Epithelial cell of proximal tubule (primary cell): ENCODE measurements around the gene FBXW11. TPM values are rescaled to one million over a fixed set of nuclear protein-coding genes. Genes with fewer than 3 reads are reported as not detected.

Experiments
- DNase-seq: peaks from one replicate; pipeline ENCODE4 v3.0.0-alpha.2; 2011; ENCODE audit warnings: low read depth
- H3K4me3 ChIP-seq: 2 replicates; pipeline ENCODE4 v1.5.1; 2011; ENCODE audit warnings: low read depth, mild to moderate bottlenecking, low read length
- total RNA-seq: library from RNA; depleted of rRNA; stranded (reverse); fragments of >200 nt; gene quantifications from 2 replicates; pipeline ENCODE4 v1.2.3, GENCODE V29; 2015
- TF ChIP-seq, protein P1 (sequence below): conservative IDR thresholded peaks from 2 replicates; pipeline ENCODE4 v1.5.1; 2012; ENCODE audit warnings: low read depth, mild to moderate bottlenecking, low read length

Gene FBXW11
- total RNA-seq, 1 donor from 2014 or later, result 42.8 TPM

DNA sequence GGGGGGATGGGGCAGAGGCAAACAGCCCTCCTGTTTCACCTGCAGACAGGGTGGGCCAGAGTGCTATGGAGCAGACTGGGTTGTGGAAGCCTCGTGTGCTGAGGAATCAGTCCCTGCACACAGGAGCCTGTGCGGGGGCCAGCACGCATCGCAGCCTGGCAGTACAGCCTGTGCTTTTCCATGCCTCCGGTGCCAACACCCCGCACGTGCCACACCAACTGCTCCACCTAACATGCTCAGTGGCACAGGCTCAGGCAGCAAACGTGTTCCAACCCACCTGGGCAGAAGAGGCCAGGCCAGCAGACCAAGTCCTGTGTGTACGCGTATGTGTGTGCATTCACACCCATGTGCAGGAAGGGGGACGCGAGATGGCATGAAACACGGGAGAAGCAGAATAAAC lies 37.4 kb upstream of the FBXW11 start:
- TF ChIP-seq, protein P1, sequence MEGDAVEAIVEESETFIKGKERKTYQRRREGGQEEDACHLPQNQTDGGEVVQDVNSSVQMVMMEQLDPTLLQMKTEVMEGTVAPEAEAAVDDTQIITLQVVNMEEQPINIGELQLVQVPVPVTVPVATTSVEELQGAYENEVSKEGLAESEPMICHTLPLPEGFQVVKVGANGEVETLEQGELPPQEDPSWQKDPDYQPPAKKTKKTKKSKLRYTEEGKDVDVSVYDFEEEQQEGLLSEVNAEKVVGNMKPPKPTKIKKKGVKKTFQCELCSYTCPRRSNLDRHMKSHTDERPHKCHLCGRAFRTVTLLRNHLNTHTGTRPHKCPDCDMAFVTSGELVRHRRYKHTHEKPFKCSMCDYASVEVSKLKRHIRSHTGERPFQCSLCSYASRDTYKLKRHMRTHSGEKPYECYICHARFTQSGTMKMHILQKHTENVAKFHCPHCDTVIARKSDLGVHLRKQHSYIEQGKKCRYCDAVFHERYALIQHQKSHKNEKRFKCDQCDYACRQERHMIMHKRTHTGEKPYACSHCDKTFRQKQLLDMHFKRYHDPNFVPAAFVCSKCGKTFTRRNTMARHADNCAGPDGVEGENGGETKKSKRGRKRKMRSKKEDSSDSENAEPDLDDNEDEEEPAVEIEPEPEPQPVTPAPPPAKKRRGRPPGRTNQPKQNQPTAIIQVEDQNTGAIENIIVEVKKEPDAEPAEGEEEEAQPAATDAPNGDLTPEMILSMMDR, result no peak
- H3K4me3 ChIP-seq, result no peak overlapping the region

DNA sequence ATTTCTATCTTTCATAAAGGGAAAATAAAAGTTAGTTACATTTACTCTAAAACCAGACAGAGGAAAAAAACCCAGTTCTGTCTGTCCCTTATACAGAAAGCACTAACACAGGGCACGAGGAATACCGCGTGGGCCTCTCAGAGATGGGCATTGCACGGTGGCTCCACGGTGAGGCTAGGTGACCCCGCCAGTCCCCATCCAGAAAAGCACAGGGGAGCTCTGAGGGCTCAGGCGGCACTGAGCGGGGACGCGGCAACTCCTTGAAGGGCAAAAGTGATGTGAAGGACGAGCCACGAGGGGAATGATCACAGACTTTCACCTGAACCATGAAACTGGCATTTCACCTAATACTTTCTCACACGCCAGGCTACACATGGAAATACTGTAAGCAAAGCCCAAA lies 35.7 kb upstream of the FBXW11 start:
- TF ChIP-seq, protein P1, result no peak
- DNase-seq, result no peak
- no peak overlapping the region for H3K4me3 ChIP-seq

More for the DNA sequence above, 37.4 kb upstream of the FBXW11 start:
- no peak for DNase-seq

DNA sequence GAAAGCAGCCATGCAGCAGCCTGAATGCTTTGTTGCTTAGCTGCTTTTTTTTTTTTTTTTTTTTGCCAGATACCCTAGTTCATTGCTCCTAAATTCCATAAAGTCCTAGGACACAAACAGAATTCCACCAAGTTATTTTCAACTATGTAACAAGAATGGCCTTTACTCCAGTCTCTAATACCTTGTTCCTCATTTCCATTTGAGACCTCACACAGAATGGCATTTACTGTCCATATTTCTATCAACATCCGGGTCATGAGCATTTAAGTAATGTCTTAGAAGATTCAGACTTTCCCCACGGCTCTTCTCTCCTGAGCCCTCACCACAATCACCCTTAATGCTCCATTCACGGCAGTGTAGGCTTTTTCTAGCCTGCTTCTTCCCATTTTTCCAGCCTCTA lies 31.7 kb upstream of the FBXW11 start:
- TF ChIP-seq, protein P1, result no peak
- DNase-seq, result no peak
- no peak overlapping the region for H3K4me3 ChIP-seq

DNA sequence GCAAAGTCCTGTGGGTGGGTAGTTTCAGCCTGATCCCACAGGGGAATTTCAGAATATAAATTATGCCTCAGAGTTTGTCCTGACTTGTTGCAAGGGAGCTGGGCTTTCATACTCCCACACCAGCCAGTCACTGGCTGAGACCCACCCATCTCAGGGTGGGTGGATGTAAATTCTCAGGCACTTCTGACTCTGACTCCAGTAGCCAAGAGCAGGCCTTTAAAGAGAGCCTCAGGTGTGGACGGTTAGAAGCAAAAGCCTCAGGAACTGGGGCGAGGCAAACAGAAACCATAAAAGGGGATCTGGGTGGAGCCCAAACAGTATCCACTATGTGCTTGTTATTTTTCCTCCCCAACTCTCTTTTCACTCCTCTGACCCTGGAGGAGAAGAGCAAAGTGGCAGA lies 28.6 kb upstream of the FBXW11 start:
- DNase-seq, result no peak
- TF ChIP-seq, protein P1, result no peak
- H3K4me3 ChIP-seq, result no peak overlapping the region

DNA sequence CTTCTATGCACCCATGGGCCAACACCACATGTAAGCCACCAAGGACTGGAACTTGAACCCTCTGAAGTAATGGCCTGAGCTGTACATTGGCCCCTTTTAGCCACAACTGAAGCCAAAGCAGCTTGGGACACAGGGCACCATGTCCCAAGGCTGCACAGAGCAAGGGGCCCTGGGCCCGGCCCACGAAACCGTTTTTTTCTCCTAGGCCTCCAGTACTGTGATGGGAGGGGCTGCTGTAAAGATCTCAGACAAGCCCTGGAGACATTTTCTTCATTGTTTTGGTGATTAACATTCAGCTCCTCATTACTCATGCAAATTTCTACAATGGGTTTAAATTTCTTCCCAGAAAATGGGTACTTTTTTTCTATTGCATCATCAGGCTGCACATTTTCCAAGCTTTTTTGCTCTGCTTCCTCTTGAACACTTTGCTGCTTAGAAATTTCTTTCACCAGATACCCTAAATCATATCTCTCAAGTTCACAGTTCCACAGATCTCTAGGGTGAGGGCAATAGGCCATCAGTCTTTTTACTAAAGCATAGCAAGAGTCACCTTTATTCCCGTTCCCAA lies 25.5 kb upstream of the FBXW11 start:
- H3K4me3 ChIP-seq, result no peak overlapping the region
- no peak for DNase-seq
- TF ChIP-seq, protein P1, result no peak

DNA sequence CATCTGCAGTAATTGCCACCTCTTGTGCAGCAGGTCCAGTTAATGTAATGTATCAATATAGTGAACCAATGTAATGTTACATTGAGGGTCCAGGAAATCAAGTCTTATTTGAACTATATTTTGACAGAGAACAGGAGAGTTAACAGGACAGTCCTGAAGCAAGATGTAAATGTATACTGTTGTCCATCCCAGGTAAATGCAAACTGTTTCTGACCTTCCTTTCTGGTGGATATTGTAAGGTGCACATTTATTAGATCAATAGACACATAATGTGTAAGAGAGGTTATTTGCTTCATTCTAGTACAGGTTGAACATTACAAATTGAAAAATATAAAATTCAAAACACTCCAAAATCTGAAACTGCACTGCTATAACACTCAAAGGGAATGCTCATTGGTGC lies 23.4 kb upstream of the FBXW11 start:
- DNase-seq, result no peak
- TF ChIP-seq, protein P1, result no peak

DNA sequence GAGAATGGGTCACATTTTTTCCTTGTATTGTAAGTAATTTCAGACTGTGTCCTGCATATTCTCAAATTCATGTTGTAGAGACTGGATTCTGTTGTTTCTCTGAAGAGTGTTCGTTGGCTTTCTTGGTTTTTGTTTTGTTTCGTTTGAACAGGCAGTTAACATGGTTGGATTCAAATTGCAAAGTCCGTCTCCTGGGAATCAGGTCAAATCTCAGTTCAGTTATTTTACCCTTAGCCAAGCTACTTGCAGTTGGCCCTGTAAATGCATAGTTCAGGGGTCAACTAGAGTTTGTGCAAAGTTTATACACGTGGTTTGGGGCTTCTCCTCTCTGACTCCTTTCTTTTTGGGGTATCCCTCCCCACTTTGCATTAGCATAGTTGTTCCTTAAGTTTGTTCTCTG lies 21.7 kb upstream of the FBXW11 start:
- TF ChIP-seq, protein P1, result no peak
- H3K4me3 ChIP-seq, result no peak overlapping the region
- no peak for DNase-seq

More for the DNA sequence above, 23.4 kb upstream of the FBXW11 start:
- no peak overlapping the region for H3K4me3 ChIP-seq
